ENCODE results near the gene BUD13. TPM values are rescaled to one million over a fixed set of nuclear protein-coding genes. Genes with fewer than 3 reads are reported as not detected.

BUD13 gene
- polyA plus RNA-seq, 3 donors, result 8.1 to 17.8 (median 11.0) TPM

- no peak overlapping the region for H3K27ac ChIP-seq (ENCODE audit: low read depth, low read length)
- WGBS, 3 donors, result 89 to 90% (median 90%) methylated on average over 8 of the region's 8 CpGs
Measured at GRCh38 chr11:116729501-116730240, 43.1 kb downstream of the BUD13 start.

GRCh38 chr11:116727990-116728389 is 44.8 kb downstream of the BUD13 start:
- no peak overlapping the region for H3K27ac ChIP-seq (ENCODE audit: low read depth, low read length)
- 77 to 81% (median 80%) methylated on average over 6 of the region's 6 CpGs for WGBS, 3 donors

- WGBS, 3 donors, result 54 to 71% (median 69%) methylated on average over 19 of the region's 19 CpGs
Measured at GRCh38 chr11:116725434-116726221, 47.2 kb downstream of the BUD13 start.

GRCh38 chr11:116724813-116725212 is 48.0 kb downstream of the BUD13 start:
- H3K27ac ChIP-seq (ENCODE audit: low read depth, low read length), result no peak overlapping the region
- 74 to 89% (median 84%) methylated on average over 6 of the region's 6 CpGs for WGBS, 3 donors

More at GRCh38 chr11:116725434-116726221, 47.2 kb downstream of the BUD13 start:
- no peak overlapping the region for H3K27ac ChIP-seq (ENCODE audit: low read depth, low read length)

GRCh38 chr11:116723511-116723910 is 49.3 kb downstream of the BUD13 start:
- 66 to 88% (median 86%) methylated on average over 7 of the region's 7 CpGs for WGBS, 3 donors
- H3K27ac ChIP-seq (ENCODE audit: low read depth, low read length), result no peak overlapping the region

- 90 to 96% (median 94%) methylated on average over 4 of the region's 4 CpGs for WGBS, 3 donors
- H3K27ac ChIP-seq (ENCODE audit: low read depth, low read length), result no peak overlapping the region
Measured at GRCh38 chr11:116721988-116722387, 50.8 kb downstream of the BUD13 start.

GRCh38 chr11:116720895-116721294 is 51.9 kb downstream of the BUD13 start:
- 88 to 97% (median 95%) methylated on average over 6 of the region's 6 CpGs for WGBS, 3 donors

GRCh38 chr11:116718955-116719501 is 53.8 kb downstream of the BUD13 start:
- WGBS, 3 donors, result 54 to 79% (median 56%) methylated on average over 4 of the region's 4 CpGs
- no peak overlapping the region for H3K27ac ChIP-seq (ENCODE audit: low read depth, low read length)

More at GRCh38 chr11:116720895-116721294, 51.9 kb downstream of the BUD13 start:
- H3K27ac ChIP-seq (ENCODE audit: low read depth, low read length), result no peak overlapping the region

GRCh38 chr11:116716621-116717020 is 56.2 kb downstream of the BUD13 start:
- no peak overlapping the region for H3K27ac ChIP-seq (ENCODE audit: low read depth, low read length)

GRCh38 chr11:116715383-116715782 is 57.4 kb downstream of the BUD13 start:
- no peak overlapping the region for H3K27ac ChIP-seq (ENCODE audit: low read depth, low read length)
- 78 to 91% (median 91%) methylated on average over 5 of the region's 5 CpGs for WGBS, 3 donors

More at GRCh38 chr11:116716621-116717020, 56.2 kb downstream of the BUD13 start:
- WGBS, 3 donors, result 82 to 89% (median 86%) methylated on average over 4 of the region's 4 CpGs

GRCh38 chr11:116714902-116715301 is 57.9 kb downstream of the BUD13 start:
- 87 to 92% (median 92%) methylated on average over 9 of the region's 9 CpGs for WGBS, 3 donors
- H3K27ac ChIP-seq (ENCODE audit: low read depth, low read length), result no peak overlapping the region

- WGBS, 3 donors, result 87 to 93% (median 93%) methylated on average over 4 of the region's 4 CpGs
Measured at GRCh38 chr11:116712428-116712827, 60.4 kb downstream of the BUD13 start.

GRCh38 chr11:116710762-116711161 is 62.0 kb downstream of the BUD13 start:
- 75 to 90% (median 77%) methylated on average over 4 of the region's 4 CpGs for WGBS, 3 donors
- no peak overlapping the region for H3K27ac ChIP-seq (ENCODE audit: low read depth, low read length)

More at GRCh38 chr11:116712428-116712827, 60.4 kb downstream of the BUD13 start:
- H3K27ac ChIP-seq (ENCODE audit: low read depth, low read length), result no peak overlapping the region

- no peak overlapping the region for H3K27ac ChIP-seq (ENCODE audit: low read depth, low read length)
- WGBS, 3 donors, result 37 to 54% (median 41%) methylated on average over 17 of the region's 17 CpGs
Measured at GRCh38 chr11:116710001-116710674, 62.6 kb downstream of the BUD13 start.

- no peak overlapping the region for H3K27ac ChIP-seq (ENCODE audit: low read depth, low read length)
- WGBS, 3 donors, result 47 to 63% (median 55%) methylated on average over 9 of the region's 9 CpGs
Measured at GRCh38 chr11:116707746-116708145, 65.0 kb downstream of the BUD13 start.

- no peak overlapping the region for H3K27ac ChIP-seq (ENCODE audit: low read depth, low read length)
- 16 to 27% (median 27%) methylated on average over 37 of the region's 37 CpGs for WGBS, 3 donors
Measured at GRCh38 chr11:116707161-116707629, 65.6 kb downstream of the BUD13 start.

GRCh38 chr11:116703421-116703820 is 69.4 kb downstream of the BUD13 start:
- H3K27ac ChIP-seq (ENCODE audit: low read depth, low read length), result no peak overlapping the region
- 40 to 52% (median 46%) methylated on average over 11 of the region's 11 CpGs for WGBS, 3 donors

GRCh38 chr11:116702772-116703385 is 69.9 kb downstream of the BUD13 start:
- 74 to 82% (median 81%) methylated on average over 8 of the region's 8 CpGs for WGBS, 3 donors
- H3K27ac ChIP-seq (ENCODE audit: low read depth, low read length), result no peak overlapping the region

Measured in adipose tissue (tissue), 3 donors.